Upper lobe of right lung (tissue), 1 donor: Measurements from ENCODE around the gene PPP1R1C. TPM values are rescaled to one million over a fixed set of nuclear protein-coding genes. Genes with fewer than 3 reads are reported as not detected.
A peak's percentile ranks its signal among the peaks of the same experiment; 100 is the strongest.

ENCODE experiments used
- ATAC-seq: fragments of 200-7000 bp; cut with Tn5 transposase; one replicate; pipeline ENCODE4 v1.9.1; 2020; ENCODE audit warnings: mild to moderate bottlenecking, moderate library complexity
- DNase-seq: peaks from one replicate; pipeline ENCODE4 v3.0.0-alpha.2; 2020
- H3K27ac ChIP-seq: fragments of 200-600 bp; one replicate; pipeline ENCODE4 v1.8.0; 2022
- H3K27me3 ChIP-seq: fragments of 200-600 bp; one replicate; pipeline ENCODE4 v1.8.0; 2022; ENCODE audit warnings: mild to moderate bottlenecking
- H3K36me3 ChIP-seq: fragments of 200-600 bp; one replicate; pipeline ENCODE4 v1.8.0; 2022
- H3K4me1 ChIP-seq: fragments of 200-600 bp; one replicate; pipeline ENCODE4 v1.8.0; 2022
- H3K4me3 ChIP-seq: fragments of 200-600 bp; one replicate; pipeline ENCODE4 v1.8.0; 2022; ENCODE audit warnings: mild to moderate bottlenecking
- H3K9me3 ChIP-seq: fragments of 200-600 bp; one replicate; pipeline ENCODE4 v1.8.0; 2022
- intact Hi-C: fragments of 100-400 bp; cut with DNase I; formaldehyde crosslinking; loops from one replicate; pipeline ENCODE4 v1.11.0; 2022
- total RNA-seq: library from RNA; stranded (reverse); fragmentation: NEBNext Ultra II Directional; extraction: Animal tissue kit (Norgen Biotek cat#: 25700); gene quantifications from one replicate; pipeline ENCODE4 v1.2.1, GENCODE V29; 2021
- TF ChIP-seq, protein P1 (sequence below): fragments of 200-600 bp; IDR thresholded peaks from one replicate; pipeline ENCODE4 v1.8.0; 2022; ENCODE audit warnings: antibody characterized with exemption
- donor health status: DM: no; HTN: yes; CAD: no; lungs with severe emphysema.

PPP1R1C gene
- total RNA-seq, 1 donor from 2014 or later: 5.8 TPM

DNA sequence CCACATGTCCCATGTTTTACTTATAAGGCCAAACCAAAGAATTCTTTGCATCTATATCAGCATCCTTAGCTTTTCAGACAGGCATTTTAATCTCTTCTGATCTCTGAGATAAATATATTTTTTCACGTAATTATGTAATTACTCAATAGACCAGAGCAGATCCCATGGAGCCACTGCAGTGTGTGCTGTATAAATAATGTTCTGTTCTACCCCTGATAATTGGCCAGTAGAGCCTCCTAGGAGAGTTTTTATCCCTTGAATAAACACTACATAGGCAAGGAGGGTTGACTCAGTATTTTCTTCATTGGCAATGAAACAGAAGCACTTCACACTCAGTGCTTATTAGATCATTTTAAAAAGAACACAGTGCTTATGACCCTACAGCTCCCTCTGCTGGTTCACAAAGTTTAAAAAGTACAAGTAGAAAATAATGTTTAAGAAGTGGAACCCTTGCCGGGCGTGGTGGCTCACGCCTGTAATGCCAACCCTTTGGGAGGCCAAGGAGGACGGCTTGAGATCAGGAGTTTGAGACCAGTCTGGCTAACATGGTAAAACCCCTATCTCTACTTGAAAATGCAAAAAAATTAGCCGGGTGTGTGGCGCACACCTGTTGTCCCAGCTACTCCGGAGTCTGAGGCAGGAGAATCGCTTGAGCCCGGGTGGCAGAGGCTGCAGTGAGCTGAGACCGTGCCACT lies 91.9 kb downstream of the PPP1R1C start:
- intact Hi-C loops: loop anchor here (10.0 kb wide), 1 partner anchor 333 kb away; no protein-coding TSS in a partner anchor
- Histone ChIP-seq H3K4me3 (no peak overlapping the region), H3K27ac (no peak overlapping the region), H3K4me1 (no peaks in the 10 kb centered on the region), H3K27me3 (no peaks in the 10 kb centered on the region), H3K9me3 (no peaks in the 10 kb centered on the region), H3K36me3 (no peaks in the 10 kb centered on the region)
- DNase-seq: no peak
- TF ChIP-seq, protein P1, sequence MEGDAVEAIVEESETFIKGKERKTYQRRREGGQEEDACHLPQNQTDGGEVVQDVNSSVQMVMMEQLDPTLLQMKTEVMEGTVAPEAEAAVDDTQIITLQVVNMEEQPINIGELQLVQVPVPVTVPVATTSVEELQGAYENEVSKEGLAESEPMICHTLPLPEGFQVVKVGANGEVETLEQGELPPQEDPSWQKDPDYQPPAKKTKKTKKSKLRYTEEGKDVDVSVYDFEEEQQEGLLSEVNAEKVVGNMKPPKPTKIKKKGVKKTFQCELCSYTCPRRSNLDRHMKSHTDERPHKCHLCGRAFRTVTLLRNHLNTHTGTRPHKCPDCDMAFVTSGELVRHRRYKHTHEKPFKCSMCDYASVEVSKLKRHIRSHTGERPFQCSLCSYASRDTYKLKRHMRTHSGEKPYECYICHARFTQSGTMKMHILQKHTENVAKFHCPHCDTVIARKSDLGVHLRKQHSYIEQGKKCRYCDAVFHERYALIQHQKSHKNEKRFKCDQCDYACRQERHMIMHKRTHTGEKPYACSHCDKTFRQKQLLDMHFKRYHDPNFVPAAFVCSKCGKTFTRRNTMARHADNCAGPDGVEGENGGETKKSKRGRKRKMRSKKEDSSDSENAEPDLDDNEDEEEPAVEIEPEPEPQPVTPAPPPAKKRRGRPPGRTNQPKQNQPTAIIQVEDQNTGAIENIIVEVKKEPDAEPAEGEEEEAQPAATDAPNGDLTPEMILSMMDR: peak; percentile 67
- ATAC-seq: peak; percentile 98

DNA sequence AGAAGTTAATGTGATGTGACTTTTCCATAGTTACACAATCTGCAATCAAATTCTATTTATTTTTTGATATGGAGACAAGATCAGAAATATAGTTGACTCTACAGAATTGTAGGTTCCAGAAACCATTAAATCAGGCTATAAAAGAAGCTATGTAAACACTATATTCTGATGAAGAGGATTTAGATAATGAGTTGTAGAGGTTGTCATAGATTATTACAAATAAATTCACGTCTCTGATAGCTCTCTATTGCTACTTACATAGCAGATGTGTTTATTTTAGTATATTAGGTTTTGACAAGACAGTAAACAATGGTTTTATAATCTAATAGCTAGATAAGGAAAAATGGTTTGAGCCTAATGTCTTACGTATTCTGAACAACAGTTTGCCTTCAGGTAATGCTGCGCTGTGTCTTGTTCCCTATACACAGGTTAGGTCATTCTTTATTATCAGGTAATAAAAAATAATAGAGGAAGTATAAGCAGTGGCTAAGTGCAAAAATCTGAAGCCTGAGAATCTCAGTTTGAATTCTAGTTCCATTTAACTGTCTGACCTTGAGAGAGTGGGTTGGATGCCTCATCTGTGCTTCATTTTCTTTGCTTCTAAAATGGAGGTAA lies 93.4 kb downstream of the PPP1R1C start:
- Histone ChIP-seq H3K27ac (no peak overlapping the region), H3K4me3 (no peak overlapping the region), H3K4me1 (no peaks in the 10 kb centered on the region), H3K9me3 (no peaks in the 10 kb centered on the region), H3K36me3 (no peaks in the 10 kb centered on the region), H3K27me3 (no peaks in the 10 kb centered on the region)
- ATAC-seq: no peak
- intact Hi-C loops: loop anchor here (10.0 kb wide), 1 partner anchor 334 kb away; no protein-coding TSS in a partner anchor
- TF ChIP-seq, protein P1: no peak
- DNase-seq: no peak

DNA sequence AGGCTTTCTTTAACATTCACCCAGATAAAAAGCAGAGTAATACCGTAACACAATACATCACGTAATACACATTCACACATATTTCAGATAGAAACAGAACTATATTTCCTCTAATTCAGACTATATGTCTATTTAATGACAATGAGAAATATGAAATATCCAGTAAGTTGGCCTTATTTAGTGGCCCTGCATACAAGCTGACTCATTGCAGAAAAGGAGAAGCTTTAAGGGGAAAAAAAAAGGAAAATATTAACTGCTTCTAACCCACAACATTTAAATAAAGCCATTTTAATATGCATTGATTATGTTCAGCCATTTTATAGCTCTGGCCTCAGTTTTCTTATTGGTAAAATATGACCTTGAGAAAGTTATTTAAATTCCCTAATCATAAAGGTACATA lies 94.8 kb downstream of the PPP1R1C start:
- H3K27me3 ChIP-seq: no peaks in the 10 kb centered on the region
- no peak for ATAC-seq
- no peak overlapping the region for H3K27ac ChIP-seq
- DNase-seq: no peak
- TF ChIP-seq, protein P1: no peak
- no peaks in the 10 kb centered on the region for H3K36me3 ChIP-seq
- no peaks in the 10 kb centered on the region for H3K4me1 ChIP-seq
- H3K9me3 ChIP-seq: no peaks in the 10 kb centered on the region
- intact Hi-C loops: no loop called here
- H3K4me3 ChIP-seq: no peak overlapping the region

DNA sequence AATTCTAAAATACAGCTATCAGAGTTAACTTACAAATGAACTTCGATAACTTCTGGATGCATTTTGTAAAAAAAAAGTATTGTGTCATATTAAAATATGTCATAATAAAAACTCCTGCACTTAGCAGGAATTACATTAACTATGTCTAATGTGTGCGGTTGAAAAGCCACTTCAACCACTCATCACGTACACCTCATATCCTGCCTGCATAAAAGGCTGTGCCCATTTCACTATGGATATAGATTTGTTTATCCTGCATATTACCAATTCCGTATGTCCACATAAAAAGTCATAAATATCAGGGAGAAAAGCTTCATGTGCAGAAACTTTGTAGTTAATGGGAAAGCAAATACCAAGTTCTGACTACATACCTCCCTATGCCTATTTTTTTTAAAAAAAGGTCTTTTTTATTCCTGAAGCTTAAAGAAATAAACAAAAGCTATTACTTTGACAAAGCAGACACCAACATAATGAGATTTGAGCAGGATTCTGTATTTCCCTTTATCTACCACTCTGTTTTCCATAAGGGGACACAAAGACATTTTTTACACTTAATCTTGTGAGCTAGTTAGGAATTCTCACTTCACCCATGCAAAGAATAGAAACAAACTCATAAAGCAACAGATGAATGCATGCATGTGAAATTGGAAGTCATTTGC lies 96.1 kb downstream of the PPP1R1C start:
- TF ChIP-seq, protein P1: no peak
- no peaks in the 10 kb centered on the region for H3K9me3 ChIP-seq
- intact Hi-C loops: no loop called here
- ATAC-seq (no peak), DNase-seq (no peak)
- no peak overlapping the region for H3K27ac ChIP-seq
- H3K27me3 ChIP-seq: no peaks in the 10 kb centered on the region
- H3K36me3 ChIP-seq: no peaks in the 10 kb centered on the region
- no peaks in the 10 kb centered on the region for H3K4me1 ChIP-seq
- no peak overlapping the region for H3K4me3 ChIP-seq

DNA sequence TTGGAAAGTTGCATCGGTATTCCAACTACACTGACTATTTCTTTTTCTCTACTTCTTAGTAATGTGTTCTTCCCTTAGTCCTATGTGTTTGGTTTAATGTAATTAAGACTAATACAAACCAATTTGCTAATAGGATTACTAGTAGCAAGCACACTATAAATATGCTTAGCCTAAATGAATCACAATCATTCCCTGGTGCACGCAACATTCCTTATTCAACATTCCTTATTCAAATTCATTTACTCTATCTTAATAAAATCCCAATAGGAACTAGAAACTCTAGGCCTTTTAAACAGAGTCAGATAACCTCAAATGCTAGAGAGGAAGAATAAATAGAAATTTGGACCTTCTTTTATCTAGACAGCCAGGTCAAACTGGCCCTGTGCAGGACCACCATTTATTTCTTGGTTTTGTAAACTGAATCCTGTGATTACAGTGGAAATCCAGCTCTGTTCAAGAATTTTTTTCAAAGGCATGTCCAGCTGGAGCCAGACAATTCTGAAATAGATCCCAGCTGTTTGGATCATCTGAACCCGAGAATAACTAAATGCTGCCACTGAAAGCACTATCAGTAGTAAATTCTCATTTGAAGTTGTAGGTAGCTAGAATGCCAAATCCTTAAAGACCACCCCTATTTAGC lies 103.1 kb downstream of the PPP1R1C start:
- Histone ChIP-seq H3K4me3 (no peak overlapping the region), H3K4me1 (no peaks in the 10 kb centered on the region), H3K9me3 (no peaks in the 10 kb centered on the region), H3K27ac (no peak overlapping the region), H3K27me3 (no peaks in the 10 kb centered on the region), H3K36me3 (no peaks in the 10 kb centered on the region)
- intact Hi-C loops: no loop called here
- TF ChIP-seq, protein P1: no peak
- DNase-seq (no peak), ATAC-seq (no peak)
